HL-60 (cell line): ENCODE data around the gene DENND5A.

Source experiments
- DNase-seq, 2 experiments: peaks; one replicate each; pipeline ENCODE4 v3.0.0-alpha.2; 2010 to 2020; ENCODE audit warnings: low read depth in 1 of 2, low spot score in 1 of 2
- H3K27ac ChIP-seq: fragments of 250-450 bp; sonication (Bioruptor Pico); replicated peaks from 2 replicates; pipeline ENCODE4 v1.5.1; 2020; ENCODE audit warnings: mild to moderate bottlenecking, moderate library complexity
- H3K27me3 ChIP-seq: fragments of 250-450 bp; sonication (Bioruptor Pico); 2 replicates; pipeline ENCODE4 v1.5.1; 2021; ENCODE audit warnings: mild to moderate bottlenecking, moderate library complexity; ENCODE audit not compliant: insufficient read depth, poor library complexity, severe bottlenecking
- H3K4me3 ChIP-seq: replicated peaks from 2 replicates; pipeline ENCODE4 v1.5.1; 2011; ENCODE audit warnings: mild to moderate bottlenecking, control low read depth, low read length; ENCODE audit not compliant: insufficient read depth
- GABPA ChIP-seq: IDR thresholded peaks from 2 replicates; pipeline ENCODE4 v1.6.1; 2012; ENCODE audit warnings: low read depth
- POLR2AphosphoS5 ChIP-seq: IDR thresholded peaks from 2 replicates; pipeline ENCODE4 v1.6.1; 2012; ENCODE audit warnings: low read depth
- SPI1 ChIP-seq: IDR thresholded peaks from 2 replicates; pipeline ENCODE4 v1.6.1; 2012; ENCODE audit warnings: low read depth, mild to moderate bottlenecking, borderline replicate concordance
- TF ChIP-seq, protein P1 (sequence below): IDR thresholded peaks from one replicate; pipeline ENCODE4 v1.5.1; 2011; ENCODE audit warnings: low read length, control low read depth, inconsistent platforms; ENCODE audit not compliant: insufficient read depth
- TF ChIP-seq, protein P2 (sequence below): IDR thresholded peaks from 2 replicates; pipeline ENCODE4 v1.6.1; 2012; ENCODE audit warnings: low read depth; ENCODE audit not compliant: insufficient replicate concordance

The DENND5A gene

DNA sequence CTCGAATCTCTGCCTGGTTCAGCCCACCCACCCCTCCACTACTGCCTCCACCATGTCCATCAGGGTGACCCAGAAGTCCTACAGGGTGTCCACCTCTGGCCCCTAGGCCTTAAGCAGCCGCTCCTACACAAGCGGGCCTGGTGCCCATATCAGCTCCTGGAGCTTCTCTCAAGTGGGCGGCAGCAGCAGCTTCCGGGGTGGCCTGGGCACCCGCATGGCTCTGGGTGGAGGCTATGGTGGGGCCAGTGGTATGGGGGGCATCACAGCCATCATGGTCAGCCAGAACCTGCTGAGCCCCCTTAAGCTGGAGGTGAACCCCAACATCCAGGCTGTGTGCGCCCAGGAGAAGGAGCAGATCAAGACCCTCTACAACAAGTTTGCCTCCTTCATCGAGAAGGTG is 170.7 kb downstream of the DENND5A start:
- H3K27me3 ChIP-seq = peaks cover 22% of the 10 kb centered on the region
- TF ChIP-seq, protein P1, sequence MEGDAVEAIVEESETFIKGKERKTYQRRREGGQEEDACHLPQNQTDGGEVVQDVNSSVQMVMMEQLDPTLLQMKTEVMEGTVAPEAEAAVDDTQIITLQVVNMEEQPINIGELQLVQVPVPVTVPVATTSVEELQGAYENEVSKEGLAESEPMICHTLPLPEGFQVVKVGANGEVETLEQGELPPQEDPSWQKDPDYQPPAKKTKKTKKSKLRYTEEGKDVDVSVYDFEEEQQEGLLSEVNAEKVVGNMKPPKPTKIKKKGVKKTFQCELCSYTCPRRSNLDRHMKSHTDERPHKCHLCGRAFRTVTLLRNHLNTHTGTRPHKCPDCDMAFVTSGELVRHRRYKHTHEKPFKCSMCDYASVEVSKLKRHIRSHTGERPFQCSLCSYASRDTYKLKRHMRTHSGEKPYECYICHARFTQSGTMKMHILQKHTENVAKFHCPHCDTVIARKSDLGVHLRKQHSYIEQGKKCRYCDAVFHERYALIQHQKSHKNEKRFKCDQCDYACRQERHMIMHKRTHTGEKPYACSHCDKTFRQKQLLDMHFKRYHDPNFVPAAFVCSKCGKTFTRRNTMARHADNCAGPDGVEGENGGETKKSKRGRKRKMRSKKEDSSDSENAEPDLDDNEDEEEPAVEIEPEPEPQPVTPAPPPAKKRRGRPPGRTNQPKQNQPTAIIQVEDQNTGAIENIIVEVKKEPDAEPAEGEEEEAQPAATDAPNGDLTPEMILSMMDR = no peak
- no peak for TF ChIP-seq GABPA
- TF ChIP-seq, protein P2, sequence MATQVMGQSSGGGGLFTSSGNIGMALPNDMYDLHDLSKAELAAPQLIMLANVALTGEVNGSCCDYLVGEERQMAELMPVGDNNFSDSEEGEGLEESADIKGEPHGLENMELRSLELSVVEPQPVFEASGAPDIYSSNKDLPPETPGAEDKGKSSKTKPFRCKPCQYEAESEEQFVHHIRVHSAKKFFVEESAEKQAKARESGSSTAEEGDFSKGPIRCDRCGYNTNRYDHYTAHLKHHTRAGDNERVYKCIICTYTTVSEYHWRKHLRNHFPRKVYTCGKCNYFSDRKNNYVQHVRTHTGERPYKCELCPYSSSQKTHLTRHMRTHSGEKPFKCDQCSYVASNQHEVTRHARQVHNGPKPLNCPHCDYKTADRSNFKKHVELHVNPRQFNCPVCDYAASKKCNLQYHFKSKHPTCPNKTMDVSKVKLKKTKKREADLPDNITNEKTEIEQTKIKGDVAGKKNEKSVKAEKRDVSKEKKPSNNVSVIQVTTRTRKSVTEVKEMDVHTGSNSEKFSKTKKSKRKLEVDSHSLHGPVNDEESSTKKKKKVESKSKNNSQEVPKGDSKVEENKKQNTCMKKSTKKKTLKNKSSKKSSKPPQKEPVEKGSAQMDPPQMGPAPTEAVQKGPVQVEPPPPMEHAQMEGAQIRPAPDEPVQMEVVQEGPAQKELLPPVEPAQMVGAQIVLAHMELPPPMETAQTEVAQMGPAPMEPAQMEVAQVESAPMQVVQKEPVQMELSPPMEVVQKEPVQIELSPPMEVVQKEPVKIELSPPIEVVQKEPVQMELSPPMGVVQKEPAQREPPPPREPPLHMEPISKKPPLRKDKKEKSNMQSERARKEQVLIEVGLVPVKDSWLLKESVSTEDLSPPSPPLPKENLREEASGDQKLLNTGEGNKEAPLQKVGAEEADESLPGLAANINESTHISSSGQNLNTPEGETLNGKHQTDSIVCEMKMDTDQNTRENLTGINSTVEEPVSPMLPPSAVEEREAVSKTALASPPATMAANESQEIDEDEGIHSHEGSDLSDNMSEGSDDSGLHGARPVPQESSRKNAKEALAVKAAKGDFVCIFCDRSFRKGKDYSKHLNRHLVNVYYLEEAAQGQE = no peak
- no peak for TF ChIP-seq POLR2AphosphoS5
- TF ChIP-seq SPI1 = no peak
- no peak for DNase-seq
- no peak overlapping the region for H3K27ac ChIP-seq
- no peak overlapping the region for H3K4me3 ChIP-seq

DNA sequence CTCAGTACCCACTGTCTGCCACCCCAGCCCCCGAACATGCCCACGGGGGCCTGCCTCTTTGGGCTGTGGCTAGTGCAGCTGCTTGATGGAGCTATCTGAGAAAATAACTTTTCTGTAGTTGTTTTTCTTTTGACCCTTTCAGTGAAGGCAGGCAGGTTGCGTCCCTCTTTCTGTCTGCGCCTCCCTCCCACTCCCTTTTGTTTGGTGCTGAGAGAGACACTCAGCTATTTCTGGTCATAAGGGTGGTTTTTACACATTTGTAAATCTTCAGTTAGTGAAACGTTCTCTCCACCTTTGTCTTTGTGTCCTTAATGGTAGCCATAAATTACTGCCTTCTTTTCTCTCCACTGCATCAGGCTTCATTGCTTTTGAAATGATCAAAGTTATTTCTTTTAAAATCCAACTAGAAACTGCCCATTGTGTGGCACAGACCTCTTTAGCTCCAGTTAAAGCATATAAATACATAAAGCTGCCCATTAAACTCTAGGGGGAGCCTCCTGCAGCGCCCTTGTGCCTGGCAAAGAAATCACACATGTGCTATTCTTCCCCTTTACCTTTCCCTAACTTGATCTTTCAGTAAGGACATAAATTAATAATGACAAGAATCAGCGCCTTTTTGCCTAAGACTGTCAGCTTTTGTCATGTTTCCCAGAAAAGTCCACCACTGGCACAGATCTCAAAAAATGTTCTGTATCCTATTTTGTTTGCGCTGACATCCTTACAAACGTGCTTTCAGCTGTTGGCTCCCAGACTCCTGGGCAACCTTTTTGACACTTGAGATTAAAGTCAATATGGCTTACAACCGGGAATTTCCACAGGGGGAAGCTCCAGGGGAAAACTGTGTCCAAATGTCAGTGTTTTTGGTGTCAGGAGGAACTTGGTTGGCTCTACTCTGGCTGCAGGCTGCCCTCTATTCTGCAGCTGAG is 172.0 kb downstream of the DENND5A start:
- DNase-seq = peak in 1 of 2 experiments; percentile 22

DNA sequence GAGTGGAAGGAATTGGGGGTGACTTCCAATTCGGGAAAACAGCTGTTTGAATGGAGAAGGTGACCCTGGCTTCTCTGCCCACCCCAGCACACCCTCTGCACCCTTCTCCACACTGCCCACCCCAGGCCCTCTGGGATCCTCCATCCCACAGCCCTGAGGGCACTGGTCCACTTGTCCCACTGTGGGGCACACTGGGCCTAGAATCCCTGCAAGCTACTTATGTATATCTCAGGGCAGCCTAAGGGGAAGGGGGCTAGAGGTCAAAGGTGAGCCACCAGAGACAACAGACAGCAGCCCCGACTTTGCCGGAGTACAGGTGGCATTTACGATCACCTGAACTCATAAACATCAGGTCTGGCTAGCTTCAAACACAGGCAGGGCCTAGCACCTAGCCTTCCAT is 173.1 kb downstream of the DENND5A start:
- TF ChIP-seq, protein P2 = no peak
- TF ChIP-seq SPI1 = no peak
- Histone ChIP-seq H3K27me3 (peaks cover 34% of the 10 kb centered on the region), H3K27ac (no peak overlapping the region), H3K4me3 (no peak overlapping the region)
- no peak for DNase-seq

More for the DNA sequence above, 172.0 kb downstream of the DENND5A start:
- H3K27ac ChIP-seq = no peak overlapping the region
- no peak overlapping the region for H3K4me3 ChIP-seq
- TF ChIP-seq, protein P1 = no peak
- TF ChIP-seq POLR2AphosphoS5 (no peak), GABPA (no peak), SPI1 (no peak)
- TF ChIP-seq, protein P2 = no peak
- peaks cover 32% of the 10 kb centered on the region for H3K27me3 ChIP-seq
